ENCODE results near the gene PIERCE2.

DNA sequence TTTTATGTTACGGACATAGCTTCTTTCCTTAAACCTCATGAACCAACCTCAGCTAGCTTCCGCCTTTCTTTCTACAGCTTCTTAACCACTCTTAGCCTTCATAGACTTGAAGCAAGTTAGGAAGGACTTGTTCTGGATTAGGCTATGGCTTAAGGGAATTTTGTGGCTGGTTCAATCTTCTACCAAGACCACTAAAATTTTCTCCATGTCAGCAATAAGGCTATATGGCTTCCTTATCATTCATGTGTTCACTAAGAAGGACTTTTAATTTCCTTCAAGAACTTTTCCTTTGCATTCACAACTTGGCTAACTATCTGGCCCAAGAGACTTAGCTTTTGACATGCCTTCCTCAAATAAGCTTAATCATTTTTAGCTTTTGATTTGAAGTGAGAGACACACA lies 24.6 kb upstream of the PIERCE2 start:
- TF ChIP-seq YY1 (IDR thresholded peaks at IDR 0.05; ENCODE audit: insufficient read depth, insufficient read length) (no peak), ZNF274 (IDR thresholded peaks at IDR 0.05; ENCODE audit: low read depth, low read length) (no peak), SUZ12 (IDR thresholded peaks at IDR 0.05; ENCODE audit: extremely low read depth, insufficient read depth, insufficient read length) (no peak)
